Measurements from ENCODE around the gene SPA17. TPM values are rescaled to one million over a fixed set of nuclear protein-coding genes. Genes with fewer than 3 reads are reported as not detected.

Gene SPA17
- total RNA-seq, 1 donor from 2014 or later = 4.8 TPM

- intact Hi-C loops (cut with DNase I) = loop anchor here (5.0 kb wide), 1 partner anchor 73 kb away; no protein-coding TSS in a partner anchor
- peak overlapping the region; percentile 78 for H3K4me3 ChIP-seq
- no peaks in the 10 kb centered on the region for H3K9me3 ChIP-seq
- H3K36me3 ChIP-seq = no peaks in the 10 kb centered on the region
- DNase-seq = no peak
- TF ChIP-seq CTCF (IDR thresholded peaks at IDR 0.05) = no peak
- H3K4me1 ChIP-seq = peaks cover 20% of the 10 kb centered on the region
- H3K27me3 ChIP-seq = no peaks in the 10 kb centered on the region
- ATAC-seq = no peak
- peak overlapping the region; percentile 94 for H3K27ac ChIP-seq
These were observed 867 bp downstream of the SPA17 start for GRCh38 chr11:124674571-124674970.

DNA sequence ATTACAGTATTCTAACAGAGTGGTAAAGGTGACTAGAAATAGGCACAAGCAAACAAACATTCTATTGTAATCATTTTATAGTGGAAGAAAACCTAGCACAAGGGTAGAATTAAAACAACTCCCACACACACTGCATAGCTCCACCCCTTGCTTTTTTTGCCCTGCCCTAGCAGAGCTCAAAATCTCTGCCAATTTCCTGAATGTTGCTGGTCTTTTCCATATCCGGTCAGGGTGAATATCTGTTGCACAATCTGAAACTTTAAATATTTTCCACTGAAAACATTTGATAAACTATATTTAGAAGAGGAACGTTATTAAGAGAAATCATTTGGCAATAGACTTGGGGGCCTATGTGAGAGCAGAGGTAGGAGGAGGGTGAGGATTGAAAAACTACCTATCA, 2.7 kb downstream of the SPA17 start:
- Histone ChIP-seq H3K27ac (peak overlapping the region; percentile 43), H3K4me1 (peaks cover 20% of the 10 kb centered on the region), H3K4me3 (no peak overlapping the region), H3K9me3 (no peaks in the 10 kb centered on the region), H3K27me3 (no peaks in the 10 kb centered on the region), H3K36me3 (no peaks in the 10 kb centered on the region)
- DNase-seq (no peak), ATAC-seq (peak; percentile 32)
- intact Hi-C loops (cut with DNase I) = no loop called here
- TF ChIP-seq CTCF (IDR thresholded peaks at IDR 0.05) = no peak

DNA sequence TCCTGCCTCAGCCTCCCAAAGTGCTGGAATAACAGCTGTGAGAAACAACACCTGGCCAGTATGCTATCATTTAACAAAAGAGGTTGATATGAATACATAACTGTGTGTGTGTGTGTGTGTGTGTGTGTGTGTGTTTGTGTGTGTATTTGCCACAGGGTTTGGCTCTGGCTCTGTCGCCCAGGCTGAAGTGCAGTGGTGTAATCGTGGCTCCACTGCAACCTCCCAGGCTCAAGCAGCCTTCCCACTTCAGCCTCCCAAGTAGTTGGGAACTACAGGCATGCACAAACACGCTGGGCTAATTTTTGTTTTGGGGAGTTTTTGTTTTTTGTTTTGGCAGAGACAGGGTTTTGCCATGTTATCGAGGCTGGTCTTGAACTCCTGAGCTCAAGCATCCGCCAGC, 4.7 kb downstream of the SPA17 start:
- H3K9me3 ChIP-seq = peaks cover 7% of the 10 kb centered on the region
- H3K4me3 ChIP-seq = no peak overlapping the region
- DNase-seq (peak; percentile 75), ATAC-seq (peak; percentile 10)
- no peak overlapping the region for H3K27ac ChIP-seq
- no peaks in the 10 kb centered on the region for H3K36me3 ChIP-seq
- intact Hi-C loops (cut with DNase I) = no loop called here
- H3K27me3 ChIP-seq = no peaks in the 10 kb centered on the region
- TF ChIP-seq CTCF (IDR thresholded peaks at IDR 0.05) = no peak
- peaks cover 15% of the 10 kb centered on the region for H3K4me1 ChIP-seq

- intact Hi-C loops (cut with DNase I) = no loop called here
- DNase-seq (no peak), ATAC-seq (no peak)
- no peak overlapping the region for H3K4me3 ChIP-seq
- no peak for TF ChIP-seq CTCF (IDR thresholded peaks at IDR 0.05)
- no peaks in the 10 kb centered on the region for H3K36me3 ChIP-seq
- no peaks in the 10 kb centered on the region for H3K27me3 ChIP-seq
- H3K4me1 ChIP-seq = no peaks in the 10 kb centered on the region
- H3K9me3 ChIP-seq = peaks cover 14% of the 10 kb centered on the region
- H3K27ac ChIP-seq = no peak overlapping the region
These were observed 7.7 kb downstream of the SPA17 start for GRCh38 chr11:124681421-124681820.

- Histone ChIP-seq H3K36me3 (no peaks in the 10 kb centered on the region), H3K4me1 (no peaks in the 10 kb centered on the region), H3K27me3 (no peaks in the 10 kb centered on the region), H3K4me3 (no peak overlapping the region), H3K9me3 (peaks cover 14% of the 10 kb centered on the region), H3K27ac (no peak overlapping the region)
- no peak for TF ChIP-seq CTCF (IDR thresholded peaks at IDR 0.05)
- DNase-seq (no peak), ATAC-seq (no peak)
- intact Hi-C loops (cut with DNase I) = no loop called here
These were observed 8.7 kb downstream of the SPA17 start for GRCh38 chr11:124682443-124682842.

DNA sequence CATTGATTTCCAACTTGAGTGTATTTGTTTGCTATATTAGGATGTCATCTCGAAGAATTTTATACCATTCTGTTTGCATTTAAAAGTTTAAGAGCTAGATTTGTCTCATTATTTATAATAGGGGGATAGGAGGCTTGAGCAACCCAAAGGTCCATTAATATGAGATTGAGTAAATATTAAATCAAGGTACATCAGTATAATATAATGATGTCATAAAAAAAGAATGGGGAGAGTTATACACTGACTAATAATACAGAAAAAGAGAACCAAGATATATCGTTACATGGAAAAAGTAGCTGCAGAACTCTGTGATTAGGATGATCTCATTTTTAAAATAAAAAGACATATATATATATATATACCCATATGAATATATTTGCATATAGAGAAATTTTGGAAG, 19.4 kb downstream of the SPA17 start:
- no peaks in the 10 kb centered on the region for H3K4me1 ChIP-seq
- DNase-seq (no peak), ATAC-seq (no peak)
- H3K4me3 ChIP-seq = no peak overlapping the region
- no peak for TF ChIP-seq CTCF (IDR thresholded peaks at IDR 0.05)
- H3K36me3 ChIP-seq = no peaks in the 10 kb centered on the region
- intact Hi-C loops (cut with DNase I) = no loop called here
- no peak overlapping the region for H3K27ac ChIP-seq
- H3K27me3 ChIP-seq = no peaks in the 10 kb centered on the region
- H3K9me3 ChIP-seq = no peaks in the 10 kb centered on the region

Data from upper lobe of right lung (tissue), 1 donor.